Kidney capillary endothelial cell (primary cell): Measurements from ENCODE around the gene COPZ1.
A peak's percentile ranks its signal among the peaks of the same experiment; 100 is the strongest.
"Not testable (repeated sequence)": the region's sequence is repeated elsewhere in the genome, so short reads cannot be mapped to it uniquely, and the experiment has no call there.

Source experiments
- DNase-seq: peaks from one replicate; pipeline ENCODE4 v3.0.0-alpha.2; 2018; ENCODE audit warnings: low spot score

Gene COPZ1, protein sequence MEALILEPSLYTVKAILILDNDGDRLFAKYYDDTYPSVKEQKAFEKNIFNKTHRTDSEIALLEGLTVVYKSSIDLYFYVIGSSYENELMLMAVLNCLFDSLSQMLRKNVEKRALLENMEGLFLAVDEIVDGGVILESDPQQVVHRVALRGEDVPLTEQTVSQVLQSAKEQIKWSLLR

DNA sequence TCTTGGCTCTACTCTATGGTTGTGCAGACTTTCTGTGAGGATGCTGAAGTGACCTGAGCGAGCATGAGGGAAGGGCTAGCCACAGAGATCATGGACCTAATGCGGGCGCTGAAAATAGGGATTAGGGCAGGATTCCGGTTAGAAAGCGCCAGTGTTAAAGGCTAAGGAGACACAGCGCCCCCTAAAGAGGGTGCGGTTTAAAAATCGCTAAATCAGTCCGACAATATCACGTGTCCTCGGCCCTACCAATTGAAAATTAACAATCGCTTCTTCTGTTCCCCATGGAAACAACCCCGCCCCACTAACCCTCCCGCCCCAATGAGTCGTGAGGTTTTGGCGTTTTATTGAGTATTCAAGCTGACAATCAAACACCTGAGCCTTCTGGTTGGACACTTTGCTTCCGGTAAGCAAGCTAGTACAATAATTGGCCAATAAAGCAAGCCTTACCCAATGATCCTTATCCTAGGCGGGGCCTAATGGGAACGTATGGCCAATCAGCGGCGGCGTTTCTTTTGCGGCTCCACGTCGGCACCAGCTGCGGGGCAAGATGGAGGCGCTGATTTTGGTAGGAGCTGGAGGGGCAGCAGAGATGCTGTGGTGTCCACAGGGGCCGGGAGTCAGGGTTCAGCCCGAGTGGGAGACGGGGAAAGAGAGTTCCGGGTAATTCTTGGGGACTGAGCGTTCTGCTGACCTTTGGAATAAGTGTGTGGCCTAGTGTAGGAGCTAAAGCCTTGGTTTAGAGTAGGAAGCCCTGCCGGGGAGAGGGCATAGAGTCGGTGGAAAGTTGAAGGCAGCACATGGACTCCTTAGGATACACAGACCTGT is at the start of gene COPZ1:
COPZ1 (plus strand) TSS at position 515 of the 825 bp plus-strand sequence; CDS start at position 548, 33 bp downstream.
- DNase-seq = peak; percentile 100

DNA sequence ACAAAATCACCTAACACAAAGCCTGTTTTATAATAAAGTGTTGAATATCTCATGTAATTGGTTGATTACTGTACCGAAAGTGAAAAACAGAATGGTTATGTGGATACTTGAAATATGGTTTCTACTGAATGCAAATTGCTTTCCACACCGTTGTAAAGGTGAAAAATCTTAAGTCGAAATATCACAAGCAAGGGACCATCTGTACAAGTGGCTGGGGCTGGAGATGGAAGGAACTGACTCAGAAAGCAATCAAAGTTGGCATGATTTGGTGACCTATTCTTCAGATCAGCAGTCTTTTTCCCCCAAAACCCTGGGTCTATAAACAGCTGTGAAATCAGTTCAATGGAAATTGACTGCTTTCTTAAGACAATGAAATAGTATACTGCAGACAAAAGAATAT is 48.6 kb upstream of the COPZ1 start:
- no peak for DNase-seq

DNA sequence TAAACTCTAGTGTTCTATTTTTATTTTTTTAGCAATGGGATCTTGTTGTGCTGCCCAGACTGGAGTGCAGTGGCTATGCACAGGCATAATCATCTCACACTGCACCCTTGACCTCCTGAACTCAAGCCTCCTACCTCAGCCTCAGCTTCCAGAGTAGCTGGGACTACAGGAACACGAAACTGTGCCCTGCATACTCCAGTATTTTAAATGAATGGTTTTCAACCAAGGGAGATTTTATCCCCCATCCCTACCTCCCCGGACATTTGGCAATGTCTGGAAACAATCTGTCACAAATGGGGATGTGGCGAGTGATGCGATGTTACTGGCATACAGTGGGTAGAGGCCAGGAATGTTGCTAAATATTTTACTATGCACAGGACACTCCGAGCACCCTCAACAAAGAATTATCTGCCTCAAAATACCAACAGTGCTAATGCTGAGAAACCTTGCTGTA is 47.1 kb upstream of the COPZ1 start:
- no peak for DNase-seq

DNA sequence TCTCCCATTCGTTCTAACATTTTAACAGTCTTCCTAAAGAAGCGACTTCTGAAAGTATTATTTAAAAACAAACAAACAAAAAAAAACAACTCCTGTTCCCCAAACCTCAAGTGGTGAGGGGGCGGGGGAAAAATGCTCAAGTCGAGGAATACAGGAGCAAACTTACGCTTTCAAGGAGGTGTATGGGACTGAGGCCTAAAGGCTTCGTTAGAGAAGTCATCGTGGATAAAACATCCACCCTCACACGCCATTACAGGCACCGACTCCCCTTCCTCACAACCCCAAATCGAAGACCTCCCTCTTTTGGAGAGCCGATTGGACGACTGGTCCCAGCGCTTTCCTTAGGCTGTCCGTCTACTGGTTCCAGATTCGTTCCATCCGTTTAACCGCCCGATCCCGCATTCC is 45.7 kb upstream of the COPZ1 start:
- DNase-seq = no peak

DNA sequence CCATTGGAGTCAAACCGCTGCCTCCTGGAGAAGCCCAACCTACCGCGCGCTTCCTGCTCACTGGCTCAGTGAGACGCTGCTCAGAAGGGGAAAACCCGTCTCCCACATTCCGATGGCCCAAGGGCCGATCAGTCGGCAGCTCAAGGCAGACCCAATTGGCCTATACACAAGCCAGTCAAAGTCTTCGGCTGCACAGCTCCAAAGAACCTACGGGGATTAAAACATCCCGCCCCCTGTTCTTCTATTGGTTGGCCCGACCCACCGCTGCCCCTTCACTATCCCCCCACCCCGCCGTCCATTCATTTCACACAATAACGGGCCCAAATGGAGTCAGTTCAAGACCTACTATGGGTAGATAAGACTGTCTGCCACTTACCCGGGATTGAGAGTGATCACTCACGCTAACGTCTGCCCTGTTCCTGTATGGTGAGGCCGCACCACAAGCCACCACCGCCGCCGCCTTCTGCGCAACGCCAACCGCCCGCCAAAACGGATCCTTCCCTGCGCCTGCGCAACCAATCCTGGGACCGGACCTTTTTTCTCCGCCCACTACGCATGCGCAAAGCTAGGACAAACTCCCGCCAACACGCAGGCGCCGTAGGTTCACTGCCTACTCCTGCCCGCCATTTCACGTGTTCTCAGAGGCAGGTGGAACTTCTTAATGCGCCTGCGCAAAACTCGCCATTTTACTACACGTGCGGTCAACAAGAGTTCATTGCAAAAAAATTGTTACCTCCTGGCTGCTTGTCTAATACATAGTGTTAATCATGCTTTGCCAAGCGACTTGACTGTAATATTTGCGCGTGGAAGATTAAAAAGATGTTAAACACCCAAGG is 45.1 kb upstream of the COPZ1 start, which contains the start of gene CBX5:
CBX5 (minus strand) TSS at position 491 of the 836 bp plus-strand sequence. CDS start 22,472 bp downstream, outside the sequence.
- DNase-seq = peak; percentile 98

DNA sequence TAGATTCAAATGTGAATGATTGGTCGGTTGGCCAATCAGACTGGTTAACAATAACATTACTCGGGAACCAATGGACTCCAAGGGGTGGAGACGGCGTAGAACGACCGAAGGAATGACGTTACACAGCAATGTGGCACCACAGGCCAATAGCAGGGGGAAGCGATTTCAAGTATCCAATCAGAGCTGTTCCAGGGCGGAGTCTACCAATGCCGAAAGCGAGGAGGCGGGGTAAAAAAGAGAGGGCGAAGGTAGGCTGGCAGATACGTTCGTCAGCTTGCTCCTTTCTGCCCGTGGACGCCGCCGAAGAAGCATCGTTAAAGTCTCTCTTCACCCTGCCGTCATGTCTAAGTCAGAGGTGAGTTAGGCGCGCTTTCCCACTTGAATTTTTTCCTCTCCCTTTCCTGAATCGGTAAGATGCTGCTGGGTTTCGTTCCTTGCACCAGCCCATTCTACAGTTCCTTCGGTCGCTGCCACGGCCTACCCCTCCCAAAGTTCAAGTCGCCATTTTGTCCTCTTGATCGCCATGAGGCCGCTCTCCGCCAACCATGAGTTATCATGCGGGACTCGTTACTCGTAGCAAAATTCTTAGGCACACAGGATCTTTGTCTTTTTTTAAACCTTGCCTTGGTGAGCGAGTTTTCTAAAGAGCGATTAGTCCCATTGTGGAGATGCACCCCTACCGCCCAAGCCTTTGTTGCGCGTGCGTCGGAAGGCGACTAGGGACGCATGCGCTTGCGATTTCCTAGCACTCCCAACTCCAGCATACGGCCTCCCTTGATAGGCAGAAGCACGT is 44.3 kb upstream of the COPZ1 start, which contains the start of gene HNRNPA1:
HNRNPA1 (plus strand) TSS at position 259 of the 793 bp plus-strand sequence; CDS start at position 341, 82 bp downstream.
- peak; percentile 100 for DNase-seq

DNA sequence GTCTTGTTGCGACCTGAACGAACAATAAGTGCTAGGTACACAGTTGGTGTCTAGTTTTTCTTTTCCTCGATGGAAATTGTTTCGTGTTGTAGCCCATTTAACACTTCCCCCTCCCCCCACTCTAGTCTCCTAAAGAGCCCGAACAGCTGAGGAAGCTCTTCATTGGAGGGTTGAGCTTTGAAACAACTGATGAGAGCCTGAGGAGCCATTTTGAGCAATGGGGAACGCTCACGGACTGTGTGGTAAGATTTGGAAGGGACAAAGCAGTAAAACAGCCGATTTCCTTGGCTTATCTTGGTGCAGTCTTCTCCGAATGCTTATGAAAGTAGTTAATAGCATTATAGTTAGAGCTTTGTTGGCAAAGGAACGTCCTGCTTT is 43.7 kb upstream of the COPZ1 start:
- not testable (repeated sequence) for DNase-seq

DNA sequence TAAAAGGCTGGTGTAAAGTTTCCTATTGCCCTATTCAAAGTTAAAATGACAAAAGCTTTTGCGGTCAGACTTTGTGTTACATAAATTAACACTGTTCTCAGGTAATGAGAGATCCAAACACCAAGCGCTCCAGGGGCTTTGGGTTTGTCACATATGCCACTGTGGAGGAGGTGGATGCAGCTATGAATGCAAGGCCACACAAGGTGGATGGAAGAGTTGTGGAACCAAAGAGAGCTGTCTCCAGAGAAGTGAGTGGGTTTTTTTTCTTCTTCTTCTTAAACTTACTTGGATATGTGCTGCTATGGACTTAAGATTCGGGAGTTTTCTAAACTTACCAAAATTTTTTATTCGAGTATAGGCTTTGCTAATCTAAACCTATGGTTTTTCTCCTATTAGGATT is 43.2 kb upstream of the COPZ1 start:
- DNase-seq = not testable (repeated sequence)

DNA sequence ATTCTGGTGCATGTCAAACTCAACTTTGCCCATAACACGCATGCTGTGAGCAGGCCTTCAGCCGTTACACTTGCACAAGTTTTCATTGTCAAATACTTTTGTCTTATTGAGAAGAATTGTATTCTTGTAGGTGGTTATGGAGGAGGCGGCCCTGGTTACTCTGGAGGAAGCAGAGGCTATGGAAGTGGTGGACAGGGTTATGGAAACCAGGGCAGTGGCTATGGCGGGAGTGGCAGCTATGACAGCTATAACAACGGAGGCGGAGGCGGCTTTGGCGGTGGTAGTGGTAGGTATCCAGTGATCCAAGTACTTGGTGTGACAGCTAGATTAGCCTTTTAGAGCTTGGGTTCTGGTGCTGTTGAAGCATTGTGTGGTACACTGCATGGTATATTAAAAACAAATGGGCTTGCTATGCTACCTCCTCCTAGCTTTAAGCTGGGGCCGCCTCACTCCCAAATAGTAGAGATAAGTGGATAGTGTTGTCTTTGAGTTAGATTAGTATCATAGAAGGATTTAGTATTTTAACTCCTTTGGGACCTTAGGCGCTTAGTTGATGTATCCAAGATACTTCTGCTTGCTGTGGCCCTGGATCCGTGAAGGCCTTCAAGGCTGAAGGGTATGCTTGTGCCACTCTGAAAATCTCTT is 41.9 kb upstream of the COPZ1 start:
- DNase-seq = no peak

DNA sequence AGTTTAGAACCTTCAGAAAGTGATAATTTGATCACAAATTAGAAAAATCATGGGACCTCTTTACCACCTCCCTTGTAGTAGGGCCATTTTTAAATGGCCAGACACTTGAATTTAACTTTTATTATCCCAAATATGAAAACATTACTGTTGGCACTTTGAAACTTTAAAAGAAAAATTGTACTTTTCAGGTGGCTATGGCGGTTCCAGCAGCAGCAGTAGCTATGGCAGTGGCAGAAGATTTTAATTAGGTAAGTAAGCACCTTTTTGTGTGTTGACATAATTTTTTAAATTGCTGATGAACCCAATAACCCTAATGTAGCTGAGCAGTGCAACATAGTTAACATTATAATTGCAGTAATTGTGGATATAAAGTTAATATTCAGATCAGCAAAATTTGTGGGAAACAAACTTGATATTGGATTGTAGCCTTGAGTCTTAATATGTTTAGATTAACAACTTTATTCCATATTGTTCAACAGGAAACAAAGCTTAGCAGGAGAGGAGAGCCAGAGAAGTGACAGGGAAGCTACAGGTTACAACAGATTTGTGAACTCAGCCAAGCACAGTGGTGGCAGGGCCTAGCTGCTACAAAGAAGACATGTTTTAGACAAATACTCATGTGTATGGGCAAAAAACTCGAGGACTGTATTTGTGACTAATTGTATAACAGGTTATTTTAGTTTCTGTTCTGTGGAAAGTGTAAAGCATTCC is 40.7 kb upstream of the COPZ1 start:
- not testable (repeated sequence) for DNase-seq

DNA sequence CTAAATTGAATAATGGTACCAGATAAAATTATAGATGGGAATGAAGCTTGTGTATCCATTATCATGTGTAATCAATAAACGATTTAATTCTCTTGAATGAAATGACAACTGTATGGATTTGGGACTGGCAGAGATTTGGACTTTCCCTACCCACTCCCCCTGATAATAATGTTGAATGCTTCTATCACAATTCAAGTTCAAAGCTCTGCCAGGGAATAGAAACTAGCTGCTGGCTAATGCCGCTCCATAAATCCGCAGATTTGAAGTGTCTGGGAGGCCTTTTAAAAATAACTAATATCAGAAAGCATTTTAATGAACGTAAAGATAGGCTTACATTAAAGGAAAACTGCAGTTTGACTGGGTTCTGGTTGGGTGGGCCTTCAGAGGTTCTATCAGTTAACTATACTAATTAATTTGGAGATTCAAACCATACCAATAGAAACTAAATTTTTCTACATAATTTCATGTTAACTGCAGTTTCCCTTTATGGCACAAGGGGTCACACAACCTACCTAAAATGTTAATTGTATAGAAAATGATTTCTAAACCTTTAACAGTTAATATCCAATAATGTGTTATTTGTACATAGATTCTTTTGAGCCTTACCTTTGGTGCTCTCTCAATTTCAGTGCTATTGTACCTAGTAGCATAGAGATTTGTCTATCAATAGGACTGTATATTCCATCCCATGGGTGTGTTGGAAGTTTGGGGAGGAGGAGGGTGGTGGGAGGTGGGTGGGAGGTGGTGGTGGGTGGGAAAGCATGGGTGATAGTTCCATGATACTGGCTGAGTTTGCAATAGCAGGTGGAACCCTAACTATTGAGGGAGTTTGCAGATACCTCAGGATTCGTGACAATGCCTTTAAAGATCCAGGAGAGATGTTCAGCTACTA is 39.5 kb upstream of the COPZ1 start:
- no peak for DNase-seq

DNA sequence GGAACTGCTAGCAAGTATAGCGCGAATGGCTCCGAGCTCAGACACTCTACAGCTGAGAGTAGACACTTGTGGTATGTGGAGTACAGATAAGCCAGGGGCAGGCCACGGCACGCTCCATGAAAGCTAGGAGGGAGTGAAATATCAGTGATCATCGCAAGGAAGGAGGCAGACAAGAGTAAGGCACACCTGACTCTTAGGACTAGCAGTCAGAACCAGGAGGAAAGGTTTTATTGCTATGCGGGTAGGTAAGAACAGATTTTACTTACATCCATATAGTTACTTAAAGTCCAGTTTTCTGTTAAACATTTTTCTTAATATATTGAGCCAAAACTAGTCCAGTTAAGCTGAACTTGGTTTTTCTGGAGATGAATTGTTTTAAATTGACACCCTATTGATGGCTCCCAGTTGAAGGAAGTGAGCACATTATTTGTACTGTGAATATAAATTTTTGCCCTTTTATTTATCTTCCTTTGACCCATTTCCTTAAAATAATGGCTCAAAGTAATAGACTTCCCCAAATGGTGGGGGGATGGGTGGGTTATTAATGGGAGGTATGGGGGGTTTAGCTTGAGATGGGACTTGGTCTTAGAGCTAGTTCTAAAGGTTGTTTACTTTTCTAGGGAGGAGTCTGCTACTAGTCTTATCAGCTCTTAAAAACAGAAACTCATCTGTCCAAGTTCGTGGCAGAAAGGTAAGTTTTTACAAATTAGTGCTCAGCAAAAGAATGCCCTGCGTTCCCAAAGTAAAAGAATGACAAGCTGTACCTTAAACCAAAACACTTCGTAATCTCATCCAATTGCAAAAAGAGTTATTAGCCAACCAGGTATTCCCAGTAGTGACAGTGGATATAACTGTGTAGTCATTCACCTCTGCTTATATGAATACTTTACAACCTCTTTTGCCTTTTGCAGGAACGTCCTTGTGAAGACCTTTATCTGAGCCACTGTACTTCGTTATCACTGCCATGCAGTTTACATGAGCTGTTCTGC is 38.6 kb upstream of the COPZ1 start:
- no peak for DNase-seq

DNA sequence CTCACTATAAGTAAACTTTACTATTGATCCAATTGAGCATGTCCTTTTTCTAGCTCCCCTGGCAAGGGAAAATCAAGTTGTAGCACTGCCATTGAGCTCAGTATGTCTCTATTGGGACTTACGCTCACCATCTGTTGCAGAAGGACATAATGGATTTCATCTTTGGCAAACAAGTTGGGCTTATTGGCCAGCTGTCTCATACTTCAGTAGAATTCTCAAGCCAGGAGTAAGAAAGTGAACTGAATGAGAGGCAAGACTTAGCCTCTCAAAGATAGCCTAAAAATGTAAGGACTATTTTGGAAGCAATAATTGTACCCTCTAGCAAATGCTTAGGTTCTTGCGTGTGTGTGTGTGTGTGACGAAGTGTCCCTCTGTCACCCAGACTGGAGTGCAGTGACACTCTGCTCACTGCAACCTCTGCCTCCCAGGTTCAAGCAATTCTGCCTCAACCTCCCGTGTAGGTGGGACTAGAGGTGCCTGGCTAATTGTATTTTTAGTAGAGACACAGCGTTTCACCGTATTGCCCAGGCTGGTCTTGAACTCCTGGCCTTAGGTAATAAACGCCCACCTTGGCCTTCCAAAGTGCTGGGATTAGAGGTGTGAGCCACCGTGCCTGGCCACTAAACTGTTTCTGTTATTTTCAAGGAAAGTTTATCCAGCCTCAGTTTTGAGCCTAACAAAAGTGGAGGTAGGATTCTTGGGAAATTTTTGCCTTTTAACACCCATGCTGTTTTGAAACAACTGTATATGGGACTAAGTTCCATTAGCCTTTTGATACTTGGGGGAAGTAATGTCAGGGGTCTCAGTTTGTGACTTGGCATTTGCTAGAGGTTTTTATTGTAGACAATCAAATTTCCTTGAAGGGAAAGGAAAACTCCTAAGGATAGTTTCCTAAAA is 37.4 kb upstream of the COPZ1 start:
- DNase-seq = no peak

DNA sequence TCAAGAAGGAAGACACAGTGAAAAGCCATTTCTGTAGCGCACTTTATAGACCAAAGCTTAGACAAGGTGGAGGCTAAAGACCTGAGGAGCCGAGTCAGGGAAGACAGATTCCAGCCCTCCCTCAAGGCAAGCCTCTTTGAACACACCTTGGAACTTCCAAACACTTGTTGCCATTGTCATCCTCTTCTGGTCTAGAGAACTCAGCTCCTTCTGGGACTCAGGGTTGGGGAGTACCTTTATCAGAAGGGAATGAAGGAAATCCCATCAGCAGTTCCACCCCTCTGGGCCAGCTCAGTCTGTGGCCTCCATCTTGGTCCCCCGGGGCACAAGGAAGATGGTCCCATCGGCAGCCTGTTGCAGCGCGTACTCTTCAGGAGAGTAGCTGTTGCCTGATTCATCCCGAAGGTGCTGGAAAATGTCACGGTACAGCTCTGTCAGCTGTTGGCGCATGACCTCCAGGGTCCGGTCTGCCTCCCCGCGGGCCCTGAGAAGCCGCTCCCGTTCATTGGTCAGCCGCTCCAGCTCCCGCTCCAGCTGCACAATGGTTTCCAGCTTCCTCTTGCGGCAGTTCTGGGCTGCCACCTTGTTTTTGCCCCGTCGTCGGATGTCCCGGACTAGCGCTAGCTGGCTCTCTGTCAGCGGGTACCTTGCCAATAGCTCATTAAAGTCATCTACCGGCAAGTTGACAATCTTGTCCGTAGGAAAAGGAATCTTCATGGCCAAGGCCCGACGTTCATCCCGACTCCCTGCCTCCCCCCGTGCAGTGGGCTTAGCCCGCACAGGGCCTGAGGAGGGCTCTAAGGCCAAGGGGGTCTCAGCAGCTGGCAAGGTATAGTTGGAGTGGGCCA is 32.6 kb upstream of the COPZ1 start:
- DNase-seq = no peak

DNA sequence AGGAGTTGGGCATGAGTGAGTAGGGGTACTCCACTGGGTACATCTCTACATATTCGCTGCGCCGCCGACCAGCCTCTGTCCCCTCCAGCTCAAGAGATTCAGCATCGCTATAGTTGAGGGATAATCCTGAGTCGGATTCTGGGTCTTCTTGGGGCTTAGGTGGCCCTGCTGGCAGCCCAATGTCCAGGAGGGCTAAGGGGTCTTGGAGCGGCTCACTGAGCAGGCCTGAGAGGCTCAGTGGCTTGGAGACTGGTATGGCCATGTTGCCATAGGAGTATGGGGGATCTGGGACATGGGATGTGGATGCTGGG is 32.0 kb upstream of the COPZ1 start:
- DNase-seq = no peak
